ENCODE measurements around the gene SEC24A. TPM values are rescaled to one million over a fixed set of nuclear protein-coding genes. Genes with fewer than 3 reads are reported as not detected.
A peak's percentile ranks its signal among the peaks of the same experiment; 100 is the strongest.
"Not testable (repeated sequence)": the region's sequence is repeated elsewhere in the genome, so short reads cannot be mapped to it uniquely, and the experiment has no call there.

SEC24A gene
- polyA plus RNA-seq, 1 donor from 2014 or later, result 24.7 TPM

GRCh38 chr5:134649163-134649835, 714 bp downstream of the SEC24A start:
- H3K27me3 ChIP-seq (ENCODE audit: insufficient read depth, low read depth, low read length), result no peaks in the 10 kb centered on the region
- peak overlapping the region; percentile 86 for H2AFZ ChIP-seq (ENCODE audit: low read depth, low read length)
- peak overlapping the region; percentile 100 for H3K4me3 ChIP-seq (ENCODE audit: low read length)
- H3K4me2 ChIP-seq (ENCODE audit: low read length), result peak overlapping the region; percentile 67
- H4K20me1 ChIP-seq (ENCODE audit: insufficient read depth), result no peaks in the 10 kb centered on the region
- H3K9me2 ChIP-seq (ENCODE audit: insufficient read depth, low read length), result no peaks in the 10 kb centered on the region
- H3F3A ChIP-seq (ENCODE audit: insufficient read depth, low read length, poor library complexity, severe bottlenecking), result no peaks in the 10 kb centered on the region
- peak overlapping the region; percentile 70 for H3K27ac ChIP-seq (ENCODE audit: low read length)
- H3K36me3 ChIP-seq (ENCODE audit: insufficient read depth, low read length), result no peaks in the 10 kb centered on the region
- H3K9me3 ChIP-seq (ENCODE audit: low read length), result no peaks in the 10 kb centered on the region
- no peak for TF ChIP-seq EZH2 (IDR thresholded peaks at IDR 0.05; ENCODE audit: borderline replicate concordance, insufficient read depth, low read length, poor library complexity, severe bottlenecking)
- TF ChIP-seq, protein P1, sequence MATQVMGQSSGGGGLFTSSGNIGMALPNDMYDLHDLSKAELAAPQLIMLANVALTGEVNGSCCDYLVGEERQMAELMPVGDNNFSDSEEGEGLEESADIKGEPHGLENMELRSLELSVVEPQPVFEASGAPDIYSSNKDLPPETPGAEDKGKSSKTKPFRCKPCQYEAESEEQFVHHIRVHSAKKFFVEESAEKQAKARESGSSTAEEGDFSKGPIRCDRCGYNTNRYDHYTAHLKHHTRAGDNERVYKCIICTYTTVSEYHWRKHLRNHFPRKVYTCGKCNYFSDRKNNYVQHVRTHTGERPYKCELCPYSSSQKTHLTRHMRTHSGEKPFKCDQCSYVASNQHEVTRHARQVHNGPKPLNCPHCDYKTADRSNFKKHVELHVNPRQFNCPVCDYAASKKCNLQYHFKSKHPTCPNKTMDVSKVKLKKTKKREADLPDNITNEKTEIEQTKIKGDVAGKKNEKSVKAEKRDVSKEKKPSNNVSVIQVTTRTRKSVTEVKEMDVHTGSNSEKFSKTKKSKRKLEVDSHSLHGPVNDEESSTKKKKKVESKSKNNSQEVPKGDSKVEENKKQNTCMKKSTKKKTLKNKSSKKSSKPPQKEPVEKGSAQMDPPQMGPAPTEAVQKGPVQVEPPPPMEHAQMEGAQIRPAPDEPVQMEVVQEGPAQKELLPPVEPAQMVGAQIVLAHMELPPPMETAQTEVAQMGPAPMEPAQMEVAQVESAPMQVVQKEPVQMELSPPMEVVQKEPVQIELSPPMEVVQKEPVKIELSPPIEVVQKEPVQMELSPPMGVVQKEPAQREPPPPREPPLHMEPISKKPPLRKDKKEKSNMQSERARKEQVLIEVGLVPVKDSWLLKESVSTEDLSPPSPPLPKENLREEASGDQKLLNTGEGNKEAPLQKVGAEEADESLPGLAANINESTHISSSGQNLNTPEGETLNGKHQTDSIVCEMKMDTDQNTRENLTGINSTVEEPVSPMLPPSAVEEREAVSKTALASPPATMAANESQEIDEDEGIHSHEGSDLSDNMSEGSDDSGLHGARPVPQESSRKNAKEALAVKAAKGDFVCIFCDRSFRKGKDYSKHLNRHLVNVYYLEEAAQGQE (IDR thresholded peaks at IDR 0.05; ENCODE audit: borderline replicate concordance), result no peak
- no peak for TF ChIP-seq CTCF (IDR thresholded peaks at IDR 0.05; ENCODE audit: poor library complexity, severe bottlenecking)
- no peak for TF ChIP-seq MXI1 (conservative IDR thresholded peaks at IDR 0.05; ENCODE audit: poor library complexity, severe bottlenecking)
- no peak for TF ChIP-seq TAF1 (IDR thresholded peaks at IDR 0.05; ENCODE audit: low read depth)
- no peak for TF ChIP-seq EP300 (conservative IDR thresholded peaks at IDR 0.05; ENCODE audit: poor library complexity, severe bottlenecking)
- no peak for TF ChIP-seq SMC3 (conservative IDR thresholded peaks at IDR 0.05; ENCODE audit: poor library complexity)
- TF ChIP-seq RAD21 (conservative IDR thresholded peaks at IDR 0.05), result no peak
- TF ChIP-seq POLR2AphosphoS5 (IDR thresholded peaks at IDR 0.05), result no peak
- peaks cover 27% of the 10 kb centered on the region for H3K79me2 ChIP-seq (replicated peaks; ENCODE audit: insufficient read depth, low read length)
- peak overlapping the region; percentile 81 for H3K9ac ChIP-seq (ENCODE audit: low read length)

GRCh38 chr5:134650660-134651059, 2.1 kb downstream of the SEC24A start:
- H3K9me2 ChIP-seq (ENCODE audit: insufficient read depth, low read length); H3F3A ChIP-seq (ENCODE audit: insufficient read depth, low read length, poor library complexity, severe bottlenecking); H4K20me1 ChIP-seq (ENCODE audit: insufficient read depth); H2AFZ ChIP-seq (ENCODE audit: low read depth, low read length); H3K27me3 ChIP-seq (ENCODE audit: insufficient read depth, low read depth, low read length); H3K27ac ChIP-seq (ENCODE audit: low read length); H3K9me3 ChIP-seq (ENCODE audit: low read length); H3K36me3 ChIP-seq (ENCODE audit: insufficient read depth, low read length); H3K4me2 ChIP-seq (ENCODE audit: low read length); H3K9ac ChIP-seq (ENCODE audit: low read length): not testable (repeated sequence)
- H3K79me2 ChIP-seq (replicated peaks; ENCODE audit: insufficient read depth, low read length), result peaks cover 37% of the 10 kb centered on the region
- H3K4me3 ChIP-seq (ENCODE audit: low read length), result peak overlapping the region; percentile 100
